Muscle layer of colon (tissue), 2 donors: ENCODE results near the gene MAPKAPK2.

ENCODE experiments used
- H3K27ac ChIP-seq: one replicate; pipeline ENCODE4 v1.7.0; 2013; ENCODE audit warnings: low read depth, mild to moderate bottlenecking, low read length, moderate library complexity
- H3K27me3 ChIP-seq, 2 donors: one replicate each; pipeline ENCODE4 v1.7.0; 2013; ENCODE audit warnings: low read length in 2 of 2, mild to moderate bottlenecking in 2 of 2; ENCODE audit not compliant: insufficient read depth in 2 of 2, control insufficient read depth in 1 of 2
- H3K36me3 ChIP-seq: one replicate; pipeline ENCODE4 v1.7.0; 2013; ENCODE audit warnings: mild to moderate bottlenecking, low read length; ENCODE audit not compliant: insufficient read depth
- H3K4me1 ChIP-seq: one replicate; pipeline ENCODE4 v1.7.0; 2013; ENCODE audit warnings: mild to moderate bottlenecking, low read length; ENCODE audit not compliant: insufficient read depth
- H3K4me3 ChIP-seq, 2 donors: one replicate each; pipeline ENCODE4 v1.7.0; 2013; ENCODE audit warnings: low read length in 2 of 2, low read depth in 1 of 2, mild to moderate bottlenecking in 1 of 2, moderate library complexity in 1 of 2
- H3K9ac ChIP-seq: one replicate; pipeline ENCODE4 v1.7.0; 2013; ENCODE audit warnings: low read length
- H3K9me3 ChIP-seq: one replicate; pipeline ENCODE4 v1.7.0; 2013; ENCODE audit warnings: mild to moderate bottlenecking, low read length
- donor health status: abdominal sarcoma.
- donor health status: Adenocarcinoma of cecum.

Gene MAPKAPK2

DNA sequence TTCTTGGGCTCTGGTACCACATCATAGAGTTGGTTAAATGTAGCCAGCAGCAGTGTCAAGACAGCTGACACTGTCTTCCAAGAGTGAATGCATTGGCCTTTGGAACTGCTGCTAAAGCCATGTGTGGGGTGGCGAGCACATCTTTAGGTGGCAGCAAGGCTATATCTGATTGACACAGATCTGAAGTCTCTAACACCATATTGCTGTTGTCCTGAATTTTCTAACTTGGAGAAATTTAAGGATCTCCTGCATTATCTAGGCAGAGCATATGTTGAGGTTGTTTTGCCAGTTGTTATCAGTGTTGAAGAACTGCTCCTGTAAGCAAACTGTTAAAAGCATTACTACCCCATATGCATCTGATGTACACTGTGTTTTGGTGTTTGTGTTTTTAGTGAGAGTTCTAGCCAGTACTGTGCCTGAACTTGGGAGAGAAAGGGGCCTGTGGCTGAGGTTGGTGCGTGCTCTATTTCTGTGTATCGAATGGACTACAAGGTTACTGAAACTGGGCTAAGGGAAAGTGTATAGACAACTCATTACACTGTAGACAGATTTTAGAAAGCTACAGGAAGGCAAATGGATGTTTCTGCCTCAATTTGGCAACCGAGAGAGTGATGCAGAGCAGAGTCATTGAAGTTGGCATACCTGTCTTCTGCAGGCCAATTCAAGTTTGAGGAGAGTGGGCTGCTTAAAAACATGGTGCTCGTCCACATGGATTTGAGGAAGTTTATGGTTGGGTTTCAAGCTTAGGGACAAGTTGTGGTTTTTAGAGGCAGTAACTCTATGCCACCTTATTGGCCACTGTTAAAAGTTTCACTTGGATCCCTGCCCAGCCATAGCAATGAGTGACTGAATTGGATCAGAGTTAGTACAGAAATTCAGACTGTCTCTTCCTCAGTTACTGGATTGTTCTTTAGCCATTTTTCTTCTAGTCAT lies 32.5 kb upstream of the MAPKAPK2 start:
- H3K27ac ChIP-seq, result no peak overlapping the region
- H3K9me3 ChIP-seq, result no peaks in the 10 kb centered on the region
- peaks cover 14% of the 10 kb centered on the region for H3K36me3 ChIP-seq
- no peaks in the 10 kb centered on the region for H3K27me3 ChIP-seq
- no peaks in the 10 kb centered on the region for H3K4me1 ChIP-seq
- no peak overlapping the region for H3K4me3 ChIP-seq
- no peak overlapping the region for H3K9ac ChIP-seq

DNA sequence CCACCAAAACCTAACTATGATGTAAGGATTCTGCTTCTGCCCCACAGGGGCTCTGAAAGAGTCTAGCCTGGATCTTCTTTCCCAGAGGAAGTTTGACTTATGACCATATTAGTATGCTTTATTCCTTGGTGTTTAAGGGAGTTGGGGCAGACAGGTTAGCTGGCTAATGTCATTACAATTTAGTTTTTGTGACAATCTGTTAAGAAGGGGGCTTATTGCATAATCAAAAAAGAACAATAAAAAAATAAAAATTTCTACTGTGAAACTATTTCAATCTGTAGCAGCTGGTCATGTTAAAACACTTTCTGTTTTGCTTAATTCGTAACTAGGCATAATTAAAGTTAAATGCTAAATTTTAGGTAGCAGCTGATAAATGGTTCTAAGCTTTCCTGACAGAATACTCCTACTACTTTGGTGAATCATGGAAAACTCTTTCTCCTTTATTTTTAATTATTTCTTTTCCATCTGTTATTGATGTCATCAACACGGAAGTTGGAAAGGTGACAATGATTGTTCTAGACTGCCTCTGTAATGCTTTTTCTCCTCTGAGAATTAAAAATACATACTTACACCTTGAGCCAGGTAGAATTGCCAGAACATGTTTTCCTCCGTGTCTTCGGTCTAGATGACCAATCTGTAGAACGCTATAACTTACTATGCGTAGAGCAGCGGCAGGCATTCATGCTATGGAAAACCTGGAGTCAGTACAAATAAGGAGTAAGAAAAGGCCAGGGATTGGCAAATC lies 30.8 kb upstream of the MAPKAPK2 start:
- H3K27me3 ChIP-seq, result no peaks in the 10 kb centered on the region
- H3K4me1 ChIP-seq, result peaks cover 7% of the 10 kb centered on the region
- H3K27ac ChIP-seq, result no peak overlapping the region

DNA sequence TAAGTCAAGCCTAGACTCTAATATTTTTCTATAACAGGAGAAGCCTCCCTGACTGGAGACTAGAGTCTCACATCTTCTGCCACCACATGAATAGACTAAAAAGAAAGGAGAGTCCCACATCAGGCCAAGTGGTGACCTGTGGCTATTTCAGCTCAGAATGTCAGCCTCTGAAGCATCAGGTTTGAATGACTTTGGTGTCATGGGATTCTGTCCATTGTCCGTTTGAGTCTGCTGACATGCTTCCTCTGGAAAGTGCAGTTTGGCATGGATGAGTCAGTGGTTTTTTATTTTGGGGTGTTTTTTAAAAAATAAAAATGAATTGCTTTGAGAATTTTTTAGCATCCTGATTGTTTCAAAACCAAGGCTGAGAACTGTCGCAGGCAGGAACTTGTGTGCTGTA lies 29.9 kb upstream of the MAPKAPK2 start:
- Histone ChIP-seq H3K27ac (no peak overlapping the region), H3K4me1 (peaks cover 7% of the 10 kb centered on the region), H3K27me3 (no peaks in the 10 kb centered on the region), H3K9ac (no peak overlapping the region), H3K4me3 (no peak overlapping the region), H3K9me3 (no peaks in the 10 kb centered on the region), H3K36me3 (no peaks in the 10 kb centered on the region)

More for the DNA sequence above, 30.8 kb upstream of the MAPKAPK2 start:
- Histone ChIP-seq H3K9me3 (no peaks in the 10 kb centered on the region), H3K36me3 (no peaks in the 10 kb centered on the region), H3K9ac (no peak overlapping the region), H3K4me3 (no peak overlapping the region)

GRCh38 chr1:206655471-206655882 lies 29.2 kb upstream of the MAPKAPK2 start:
- H3K27ac ChIP-seq, result no peak overlapping the region
- H3K4me3 ChIP-seq, result no peak overlapping the region
- H3K4me1 ChIP-seq, result peaks cover 7% of the 10 kb centered on the region
- H3K9me3 ChIP-seq, result no peaks in the 10 kb centered on the region
- H3K27me3 ChIP-seq, result no peaks in the 10 kb centered on the region
- H3K36me3 ChIP-seq, result no peaks in the 10 kb centered on the region
- no peak overlapping the region for H3K9ac ChIP-seq

- H3K27me3 ChIP-seq, result no peaks in the 10 kb centered on the region
- no peak overlapping the region for H3K27ac ChIP-seq
- H3K4me1 ChIP-seq, result peaks cover 7% of the 10 kb centered on the region
- no peak overlapping the region for H3K4me3 ChIP-seq
- H3K9me3 ChIP-seq, result no peaks in the 10 kb centered on the region
- H3K9ac ChIP-seq, result no peak overlapping the region
- no peaks in the 10 kb centered on the region for H3K36me3 ChIP-seq
These were observed 27.8 kb upstream of the MAPKAPK2 start for GRCh38 chr1:206656936-206657335.

GRCh38 chr1:206657751-206658150 lies 27.0 kb upstream of the MAPKAPK2 start:
- H3K4me1 ChIP-seq, result peaks cover 7% of the 10 kb centered on the region
- no peak overlapping the region for H3K4me3 ChIP-seq
- H3K27ac ChIP-seq, result no peak overlapping the region
- H3K9me3 ChIP-seq, result no peaks in the 10 kb centered on the region
- H3K36me3 ChIP-seq, result no peaks in the 10 kb centered on the region
- no peak overlapping the region for H3K9ac ChIP-seq
- no peaks in the 10 kb centered on the region for H3K27me3 ChIP-seq

- no peak overlapping the region for H3K4me3 ChIP-seq
- H3K9me3 ChIP-seq, result no peaks in the 10 kb centered on the region
- H3K4me1 ChIP-seq, result peaks cover 8% of the 10 kb centered on the region
- H3K9ac ChIP-seq, result no peak overlapping the region
- H3K27ac ChIP-seq, result no peak overlapping the region
- no peaks in the 10 kb centered on the region for H3K27me3 ChIP-seq
- no peaks in the 10 kb centered on the region for H3K36me3 ChIP-seq
These were observed 26.3 kb upstream of the MAPKAPK2 start for GRCh38 chr1:206658264-206658980.

DNA sequence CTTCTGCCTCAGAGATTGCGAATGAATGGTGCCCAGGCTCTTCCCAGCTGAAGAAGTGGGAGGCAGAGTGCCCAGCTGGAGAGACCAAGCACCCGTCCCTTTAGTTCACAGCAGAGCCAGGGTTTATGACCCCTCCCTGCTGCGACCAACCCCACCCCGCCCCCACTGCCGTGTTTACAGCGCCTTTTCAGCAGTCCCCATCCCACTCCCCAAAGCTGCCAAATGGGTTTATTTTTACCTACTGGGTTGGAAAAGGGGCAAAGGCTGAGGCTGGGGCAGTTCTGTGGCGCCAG lies 25.8 kb upstream of the MAPKAPK2 start:
- H3K27ac ChIP-seq, result no peak overlapping the region
- peaks cover 13% of the 10 kb centered on the region for H3K4me1 ChIP-seq
- no peak overlapping the region for H3K4me3 ChIP-seq
- no peaks in the 10 kb centered on the region for H3K27me3 ChIP-seq
- no peak overlapping the region for H3K9ac ChIP-seq
- no peaks in the 10 kb centered on the region for H3K36me3 ChIP-seq
- H3K9me3 ChIP-seq, result no peaks in the 10 kb centered on the region

DNA sequence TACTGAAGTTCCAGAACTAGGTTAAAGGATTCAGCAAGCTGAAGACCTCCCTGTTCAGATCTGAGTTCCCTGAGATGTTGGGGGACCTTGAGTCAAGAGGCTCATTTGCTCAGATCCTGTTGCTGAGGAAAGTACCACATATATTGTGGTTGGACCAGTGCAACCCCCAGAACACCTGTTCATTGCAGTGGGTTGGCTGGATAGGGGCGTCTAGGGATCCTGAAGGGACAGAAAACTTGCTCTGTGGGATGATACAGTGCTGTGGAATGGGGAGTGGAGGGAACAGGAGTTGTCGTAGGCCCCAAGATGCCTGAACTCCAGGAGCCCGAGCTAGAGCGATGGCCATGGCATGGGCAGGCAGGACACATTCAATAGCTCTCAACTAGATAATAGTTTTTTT lies 24.6 kb upstream of the MAPKAPK2 start:
- no peak overlapping the region for H3K4me3 ChIP-seq
- no peaks in the 10 kb centered on the region for H3K36me3 ChIP-seq
- H3K27ac ChIP-seq, result no peak overlapping the region
- H3K4me1 ChIP-seq, result peaks cover 21% of the 10 kb centered on the region
- no peaks in the 10 kb centered on the region for H3K9me3 ChIP-seq
- H3K9ac ChIP-seq, result no peak overlapping the region
- H3K27me3 ChIP-seq, result no peaks in the 10 kb centered on the region

- H3K36me3 ChIP-seq, result no peaks in the 10 kb centered on the region
- no peaks in the 10 kb centered on the region for H3K27me3 ChIP-seq
- H3K27ac ChIP-seq, result no peak overlapping the region
- peaks cover 21% of the 10 kb centered on the region for H3K4me1 ChIP-seq
- H3K9me3 ChIP-seq, result no peaks in the 10 kb centered on the region
- H3K4me3 ChIP-seq, result no peak overlapping the region
- no peak overlapping the region for H3K9ac ChIP-seq
These were observed 23.4 kb upstream of the MAPKAPK2 start for GRCh38 chr1:206661161-206661820.
